AG10803 (cell line): ENCODE results near the gene CYFIP2.
"Not testable (repeated sequence)": the region's sequence is repeated elsewhere in the genome, so short reads cannot be mapped to it uniquely, and the experiment has no call there.

Experiments used
- DNase-seq: peaks from one replicate; pipeline ENCODE4 v3.0.0; 2010; ENCODE audit warnings: low read depth
- H3K4me3 ChIP-seq: 2 replicates; pipeline ENCODE4 v1.5.1; 2011; ENCODE audit warnings: mild to moderate bottlenecking, low read length, control low read depth
- CTCF ChIP-seq: conservative IDR thresholded peaks from 2 replicates; pipeline ENCODE4 v1.5.1; 2011; ENCODE audit warnings: mild to moderate bottlenecking, low read length, control low read depth, inconsistent platforms

Gene CYFIP2

GRCh38 chr5:157415838-157416237 is 149.9 kb downstream of the CYFIP2 start:
- TF ChIP-seq CTCF, result no peak
- DNase-seq, result no peak
- no peak overlapping the region for H3K4me3 ChIP-seq

- not testable (repeated sequence) for H3K4me3 ChIP-seq, DNase-seq
Measured at GRCh38 chr5:157419521-157419920, 153.6 kb downstream of the CYFIP2 start.

- H3K4me3 ChIP-seq, DNase-seq: not testable (repeated sequence)
Measured at GRCh38 chr5:157429920-157430319, 164.0 kb downstream of the CYFIP2 start.

GRCh38 chr5:157431544-157432200 is 165.7 kb downstream of the CYFIP2 start:
- TF ChIP-seq CTCF, result peak; percentile 59
- no peak overlapping the region for H3K4me3 ChIP-seq
- DNase-seq, result peak; percentile 69

GRCh38 chr5:157434096-157434495 is 168.2 kb downstream of the CYFIP2 start:
- TF ChIP-seq CTCF, result no peak
- no peak for DNase-seq
- no peak overlapping the region for H3K4me3 ChIP-seq

- no peak overlapping the region for H3K4me3 ChIP-seq
- no peak for TF ChIP-seq CTCF
- peak; percentile 12 for DNase-seq
Measured at GRCh38 chr5:157443041-157443549, 177.2 kb downstream of the CYFIP2 start.

GRCh38 chr5:157444224-157444623 is 178.3 kb downstream of the CYFIP2 start:
- DNase-seq, result no peak
- TF ChIP-seq CTCF, result no peak
- no peak overlapping the region for H3K4me3 ChIP-seq
